Activated CD8-positive, alpha-beta memory T cell treated with anti-CD3 and anti-CD28 coated beads, Interleukin-2, amount 50 U/mL, for 24 hours (primary cell): ENCODE results near the gene PRKG1.

Source experiments
- DNase-seq: peaks from one replicate; pipeline ENCODE4 v3.0.0-alpha.2; 2020; ENCODE audit errors: extremely low read depth

The PRKG1 gene

GRCh38 chr10:51879238-51879637 lies 805.0 kb downstream of the PRKG1 start:
- no peak for DNase-seq

GRCh38 chr10:51881213-51881612 lies 806.9 kb downstream of the PRKG1 start:
- no peak for DNase-seq

- no peak for DNase-seq
Measured at GRCh38 chr10:51886438-51887068, 812.3 kb downstream of the PRKG1 start.

- DNase-seq: no peak
Measured at GRCh38 chr10:51888263-51888662, 814.0 kb downstream of the PRKG1 start.

- no peak for DNase-seq
Measured at GRCh38 chr10:51892313-51892712, 818.0 kb downstream of the PRKG1 start.

- no peak for DNase-seq
Measured at GRCh38 chr10:51892965-51893658, 818.8 kb downstream of the PRKG1 start.

- DNase-seq: no peak
Measured at GRCh38 chr10:51894771-51895578, 820.7 kb downstream of the PRKG1 start.

- DNase-seq: no peak
Measured at GRCh38 chr10:51896849-51897248, 822.6 kb downstream of the PRKG1 start.

- DNase-seq: no peak
Measured at GRCh38 chr10:51897560-51897959, 823.3 kb downstream of the PRKG1 start.

- DNase-seq: no peak
Measured at GRCh38 chr10:51900180-51900579, 825.9 kb downstream of the PRKG1 start.

- no peak for DNase-seq
Measured at GRCh38 chr10:51903675-51904074, 829.4 kb downstream of the PRKG1 start.

- DNase-seq: no peak
Measured at GRCh38 chr10:51905032-51905431, 830.7 kb downstream of the PRKG1 start.

- DNase-seq: no peak
Measured at GRCh38 chr10:51907361-51907760, 833.1 kb downstream of the PRKG1 start.

- DNase-seq: no peak
Measured at GRCh38 chr10:51910189-51910588, 835.9 kb downstream of the PRKG1 start.

- DNase-seq: no peak
Measured at GRCh38 chr10:51910596-51910995, 836.3 kb downstream of the PRKG1 start.

- DNase-seq: no peak
Measured at GRCh38 chr10:51911723-51912122, 837.4 kb downstream of the PRKG1 start.

- DNase-seq: no peak
Measured at GRCh38 chr10:51915031-51915542, 840.8 kb downstream of the PRKG1 start.

- DNase-seq: no peak
Measured at GRCh38 chr10:51918440-51918839, 844.2 kb downstream of the PRKG1 start.

- DNase-seq: no peak
Measured at GRCh38 chr10:51918884-51919325, 844.6 kb downstream of the PRKG1 start.

GRCh38 chr10:51920672-51921071 lies 846.4 kb downstream of the PRKG1 start:
- no peak for DNase-seq

- no peak for DNase-seq
Measured at GRCh38 chr10:51924359-51924758, 850.1 kb downstream of the PRKG1 start.

GRCh38 chr10:51926337-51926736 lies 852.0 kb downstream of the PRKG1 start:
- no peak for DNase-seq

- DNase-seq: no peak
Measured at GRCh38 chr10:51928162-51928561, 853.9 kb downstream of the PRKG1 start.
